Stimulated activated CD4-positive, alpha-beta T cell treated with anti-CD3 and anti-CD28 coated beads, Interleukin-12 subunit alpha, Interleukin-12 subunit beta, amount 100 ng/mL, for 4 hours (primary cell): Measurements from ENCODE around the gene CEP85L.

Source experiments
- DNase-seq: peaks from one replicate; pipeline ENCODE4 v3.0.0-alpha.2; 2020

The CEP85L gene

GRCh38 chr6:118651282-118652050 lies at the start of gene CEP85L:
CEP85L (minus strand) TSS chr6:118651591; CDS start chr6:118651269, 322 bp downstream.
- DNase-seq, result peak; percentile 91

GRCh38 chr6:118700531-118700930 lies 49.1 kb upstream of the CEP85L start:
- DNase-seq, result no peak

- DNase-seq, result no peak
These were observed 46.2 kb upstream of the CEP85L start for GRCh38 chr6:118697554-118697953.

GRCh38 chr6:118696271-118696670 lies 44.9 kb upstream of the CEP85L start:
- DNase-seq, result no peak

GRCh38 chr6:118693562-118693961 lies 42.2 kb upstream of the CEP85L start:
- DNase-seq, result no peak

GRCh38 chr6:118685823-118686449 lies 34.5 kb upstream of the CEP85L start:
- DNase-seq, result no peak

- no peak for DNase-seq
These were observed 32.8 kb upstream of the CEP85L start for GRCh38 chr6:118683881-118684872.

GRCh38 chr6:118680452-118681095 lies 29.2 kb upstream of the CEP85L start:
- no peak for DNase-seq

- DNase-seq, result no peak
These were observed 28.0 kb upstream of the CEP85L start for GRCh38 chr6:118679327-118679901.

- no peak for DNase-seq
These were observed 27.5 kb upstream of the CEP85L start for GRCh38 chr6:118678866-118679265.

GRCh38 chr6:118677193-118677592 lies 25.8 kb upstream of the CEP85L start:
- no peak for DNase-seq

GRCh38 chr6:118675225-118675624 lies 23.8 kb upstream of the CEP85L start:
- no peak for DNase-seq

- DNase-seq, result no peak
These were observed 23.4 kb upstream of the CEP85L start for GRCh38 chr6:118674772-118675171.

GRCh38 chr6:118672678-118673077 lies 21.3 kb upstream of the CEP85L start:
- no peak for DNase-seq

GRCh38 chr6:118669561-118669960 lies 18.2 kb upstream of the CEP85L start:
- DNase-seq, result no peak

- DNase-seq, result no peak
These were observed 17.5 kb upstream of the CEP85L start for GRCh38 chr6:118668761-118669385.

GRCh38 chr6:118667988-118668387 lies 16.6 kb upstream of the CEP85L start:
- DNase-seq, result no peak

GRCh38 chr6:118665011-118665410 lies 13.6 kb upstream of the CEP85L start:
- no peak for DNase-seq

- DNase-seq, result no peak
These were observed 12.9 kb upstream of the CEP85L start for GRCh38 chr6:118663993-118664985.

GRCh38 chr6:118661831-118662230 lies 10.4 kb upstream of the CEP85L start:
- no peak for DNase-seq

- DNase-seq, result peak; percentile 34
These were observed 8.8 kb upstream of the CEP85L start for GRCh38 chr6:118660218-118660569.
